IMR-90 (cell line): ENCODE measurements around the gene TLX1. TPM values are rescaled to one million over a fixed set of nuclear protein-coding genes. Genes with fewer than 3 reads are reported as not detected.

Source experiments
- ATAC-seq: fragments of 200-7000 bp; cut with Tn5 transposase; 2 replicates; pipeline ENCODE4 v1.9.1; 2020; ENCODE audit warnings: low read depth, mild to moderate bottlenecking, moderate library complexity
- BruUV-seq: library from RNA; stranded (reverse); fragments of 400-500 nt; replicated peaks from 2 replicates; lab custom pipeline; 2021; lab: Mats Ljungman, UMichigan
- CTCF ChIA-PET: fragments of 300-600 bp; formaldehyde crosslinking; extraction: SDS; loops from one replicate; lab custom pipeline; 2021; ENCODE audit warnings: antibody characterized with exemption; lab: Yijun Ruan, JAX
- POLR2A ChIA-PET: fragments of 300-600 bp; sonication (Branson Sonifier 250); formaldehyde crosslinking; loops from one replicate; lab custom pipeline; 2022; ENCODE audit warnings: antibody characterized with exemption; ENCODE audit not compliant: unreplicated experiment; lab: Charles Lee
- DNase-seq: peaks from one replicate; pipeline ENCODE4 v3.0.0; 2013
- H2AFZ ChIP-seq: replicated peaks from 2 replicates; pipeline ENCODE3; 2013; ENCODE audit warnings: low read length, mild to moderate bottlenecking; ENCODE audit not compliant: poor library complexity
- H2AK5ac ChIP-seq: 2 replicates; pipeline ENCODE4 v1.6.1; 2013; ENCODE audit warnings: low read depth, low read length, inconsistent platforms
- H2AK9ac ChIP-seq: replicated peaks from 2 replicates; pipeline ENCODE3; 2013; ENCODE audit warnings: mild to moderate bottlenecking, low read depth, low read length, moderate library complexity; ENCODE audit not compliant: poor library complexity
- H2BK120ac ChIP-seq: 2 replicates; pipeline ENCODE4 v1.6.1; 2013; ENCODE audit warnings: low read depth, low read length, inconsistent platforms
- H2BK15ac ChIP-seq: 3 replicates; pipeline ENCODE4 v1.6.1; 2013; ENCODE audit warnings: low read depth, low read length, inconsistent platforms
- H2BK20ac ChIP-seq: 2 replicates; pipeline ENCODE4 v1.6.1; 2013; ENCODE audit warnings: low read depth, mild to moderate bottlenecking, inconsistent platforms, low read length, moderate library complexity
- H2BK5ac ChIP-seq: 2 replicates; pipeline ENCODE4 v1.6.1; 2013; ENCODE audit warnings: mild to moderate bottlenecking, low read depth, low read length, inconsistent platforms; ENCODE audit not compliant: poor library complexity, severe bottlenecking
- H3K14ac ChIP-seq: replicated peaks from 2 replicates; pipeline ENCODE4 v1.6.1; 2013; ENCODE audit warnings: low read depth, low read length, inconsistent platforms
- H3K18ac ChIP-seq: 2 replicates; pipeline ENCODE4 v1.6.1; 2013; ENCODE audit warnings: low read depth, low read length, control low read depth
- H3K23ac ChIP-seq: 2 replicates; pipeline ENCODE4 v1.6.1; 2013; ENCODE audit warnings: low read depth, low read length, inconsistent platforms
- H3K27ac ChIP-seq: 2 replicates; pipeline ENCODE4 v1.5.1; 2013; ENCODE audit warnings: mild to moderate bottlenecking, control low read depth, low read length; ENCODE audit not compliant: insufficient read depth
- H3K27me3 ChIP-seq: 2 replicates; pipeline ENCODE4 v1.6.1; 2013; ENCODE audit warnings: low read length; ENCODE audit not compliant: control insufficient read depth, insufficient read depth
- H3K36me3 ChIP-seq: 2 replicates; pipeline ENCODE4 v1.6.1; 2013; ENCODE audit warnings: low read length, mixed read lengths; ENCODE audit not compliant: control insufficient read depth, insufficient read depth
- H3K4ac ChIP-seq: 2 replicates; pipeline ENCODE4 v1.6.1; 2013; ENCODE audit warnings: low read depth, low read length, inconsistent platforms
- H3K4me1 ChIP-seq: 2 replicates; pipeline ENCODE4 v1.6.1; 2013; ENCODE audit warnings: low read length, mixed read lengths; ENCODE audit not compliant: control insufficient read depth, insufficient read depth
- H3K4me2 ChIP-seq: 2 replicates; pipeline ENCODE4 v1.6.1; 2013; ENCODE audit warnings: low read depth, mild to moderate bottlenecking, control low read depth, low read length, moderate library complexity
- H3K4me3 ChIP-seq: 2 replicates; pipeline ENCODE4 v1.5.1; 2013; ENCODE audit warnings: low read depth, mild to moderate bottlenecking, control low read depth, low read length, moderate library complexity; ENCODE audit not compliant: insufficient read depth
- H3K56ac ChIP-seq: 2 replicates; pipeline ENCODE4 v1.6.1; 2013; ENCODE audit warnings: low read length, inconsistent platforms; ENCODE audit not compliant: insufficient read depth; ENCODE audit errors: extremely low read depth
- H3K79me1 ChIP-seq, 2 experiments: 2 replicates each; pipeline ENCODE4 v1.6.1; 2013; ENCODE audit warnings: low read length in 2 of 2, inconsistent platforms in 1 of 2, low read depth in 1 of 2
- H3K9ac ChIP-seq: 2 replicates; pipeline ENCODE4 v1.6.1; 2013; ENCODE audit warnings: low read depth, low read length, control low read depth
- H3K9me1 ChIP-seq: 2 replicates; pipeline ENCODE4 v1.6.1; 2013; ENCODE audit warnings: low read length, inconsistent platforms; ENCODE audit not compliant: insufficient read depth
- H3K9me3 ChIP-seq: 2 replicates; pipeline ENCODE4 v1.6.1; 2013; ENCODE audit warnings: low read length; ENCODE audit not compliant: control insufficient read depth, insufficient read depth
- H4K20me1 ChIP-seq: 2 replicates; pipeline ENCODE4 v1.6.1; 2013; ENCODE audit warnings: low read length, inconsistent platforms; ENCODE audit not compliant: insufficient read depth
- H4K5ac ChIP-seq: 2 replicates; pipeline ENCODE4 v1.6.1; 2013; ENCODE audit warnings: mild to moderate bottlenecking, low read depth, low read length, control low read depth
- H4K8ac ChIP-seq, 2 experiments: 2 replicates each; pipeline ENCODE4 v1.6.1; 2013; ENCODE audit warnings: low read depth in 2 of 2, low read length in 2 of 2, control low read depth in 1 of 2, inconsistent platforms in 1 of 2
- H4K91ac ChIP-seq: 2 replicates; pipeline ENCODE4 v1.6.1; 2013; ENCODE audit warnings: low read depth, low read length, inconsistent platforms; ENCODE audit not compliant: insufficient read depth
- BHLHE40 ChIP-seq: fragments of 150-350 bp; IDR thresholded peaks from 2 replicates; pipeline ENCODE4 v1.6.1; 2016; ENCODE audit warnings: mild to moderate bottlenecking, low read depth, low read length
- CEBPB ChIP-seq: IDR thresholded peaks from 2 replicates; pipeline ENCODE4 v1.6.1; 2012; ENCODE audit warnings: low read depth, low read length, improper control_type of control experiment
- CHD1 ChIP-seq: IDR thresholded peaks from 2 replicates; pipeline ENCODE4 v1.6.1; 2012; ENCODE audit warnings: low read depth, low read length, improper control_type of control experiment
- ELK1 ChIP-seq: fragments of 150-350 bp; IDR thresholded peaks from 2 replicates; pipeline ENCODE4 v1.6.1; 2016; ENCODE audit warnings: low read depth, mild to moderate bottlenecking, low read length, moderate library complexity, borderline replicate concordance
- FOS ChIP-seq: fragments of 150-350 bp; IDR thresholded peaks from 2 replicates; pipeline ENCODE4 v1.6.1; 2016; ENCODE audit warnings: low read depth, low read length
- MAFK ChIP-seq: IDR thresholded peaks from 2 replicates; pipeline ENCODE4 v1.6.1; 2012; ENCODE audit warnings: low read depth, low read length, improper control_type of control experiment
- MAZ ChIP-seq: IDR thresholded peaks from 2 replicates; pipeline ENCODE4 v1.6.1; 2012; ENCODE audit warnings: low read depth, mild to moderate bottlenecking, low read length, improper control_type of control experiment, moderate library complexity, borderline replicate concordance
- MXI1 ChIP-seq: IDR thresholded peaks from 2 replicates; pipeline ENCODE4 v1.6.1; 2012; ENCODE audit warnings: low read depth, mild to moderate bottlenecking, low read length, moderate library complexity, borderline replicate concordance
- NFE2L2 ChIP-seq: fragments of 150-350 bp; IDR thresholded peaks from 2 replicates; pipeline ENCODE4 v1.6.1; 2016; ENCODE audit warnings: low read depth, mild to moderate bottlenecking, low read length
- POLR2A ChIP-seq: IDR thresholded peaks from 2 replicates; pipeline ENCODE4 v1.6.1; 2012; ENCODE audit warnings: mild to moderate bottlenecking, low read depth, low read length
- RCOR1 ChIP-seq: IDR thresholded peaks from 2 replicates; pipeline ENCODE4 v1.6.1; 2012; ENCODE audit warnings: mild to moderate bottlenecking, low read length, improper control_type of control experiment; ENCODE audit not compliant: insufficient replicate concordance
- RFX5 ChIP-seq: IDR thresholded peaks from 2 replicates; pipeline ENCODE4 v1.8.0; 2012; ENCODE audit warnings: low read depth, mild to moderate bottlenecking, low read length, moderate library complexity
- SMC3 ChIP-seq: fragments of 150-350 bp; IDR thresholded peaks from 2 replicates; pipeline ENCODE4 v1.6.1; 2016; ENCODE audit warnings: low read depth, mild to moderate bottlenecking, antibody characterized with exemption, low read length, moderate library complexity
- WGBS, 2 experiments: methylation state at CpG; one replicate each; pipeline versions ENCODE4 v1.1.5 to v1.1.7; 2013; ENCODE audit warnings: missing lambda C conversion rate in 2 of 2; ENCODE audit not compliant: insufficient read length in 1 of 2; ENCODE audit errors: extremely low coverage in 2 of 2; 5-methylcytosine and 5-hydroxymethylcytosine counted together
- dilution Hi-C: fragments of 300-500 bp; cut with HindIII; formaldehyde crosslinking; loops from one replicate; pipeline ENCODE4 v1.14.3; 2018; ENCODE audit warnings: low sequenced_read_pairs; ENCODE audit not compliant: unreplicated experiment
- in situ Hi-C: fragments of 300-500 bp; cut with MboI; formaldehyde crosslinking; loops from 3 replicates; pipeline ENCODE4 v1.14.3; 2019; ENCODE audit warnings: low sequenced_read_pairs, inconsistent platforms, mixed read lengths
- intact Hi-C: fragments of 100-400 bp; cut with micrococcal nuclease; formaldehyde crosslinking; loops from 2 replicates; pipeline ENCODE4 v1.10.0; 2022
- polyA plus RNA-seq, 3 experiments: library from polyadenylated mRNA; depleted of rRNA; stranded (reverse); fragments of >200 nt; gene quantifications; 2 replicates each; pipeline ENCODE4 v1.2.3, GENCODE V29; 2012; ENCODE audit warnings: low replicate concordance in 1 of 3
- total RNA-seq: library from RNA; depleted of rRNA; stranded (reverse); fragments of >200 nt; gene quantifications from 2 replicates; pipeline ENCODE4 v1.2.3, GENCODE V29; 2012
- TF ChIP-seq, protein P1 (sequence below): fragments of 150-350 bp; IDR thresholded peaks from 2 replicates; pipeline ENCODE4 v1.6.1; 2017; ENCODE audit warnings: mild to moderate bottlenecking, antibody characterized with exemption, low read length, low read depth
- TF ChIP-seq, protein P2 (sequence below): conservative IDR thresholded peaks from 2 replicates; pipeline ENCODE4 v1.5.1; 2012; ENCODE audit warnings: mild to moderate bottlenecking, low read depth, low read length, improper control_type of control experiment

TLX1 gene
- total and polyA plus RNA-seq, 2 of the 4 experiments (the other 2 are of a cell fraction), result not detected

- Histone ChIP-seq H4K5ac (no peak overlapping the region), H3K56ac (no peak overlapping the region), H3K23ac (no peak overlapping the region), H3K27me3 (peaks cover 68% of the 10 kb centered on the region), H3K18ac (no peak overlapping the region), H3K27ac (no peak overlapping the region), H4K91ac (no peak overlapping the region), H3K14ac (no peak overlapping the region), H2AK5ac (no peak overlapping the region), H3K4ac (no peak overlapping the region), H3K9me1 (no peaks in the 10 kb centered on the region), H2BK5ac (no peak overlapping the region), H3K79me1 (no peaks in the 10 kb centered on the region), H4K8ac (no peak overlapping the region), H2BK120ac (no peak overlapping the region), H4K20me1 (no peaks in the 10 kb centered on the region), H3K36me3 (no peaks in the 10 kb centered on the region), H3K9me3 (no peaks in the 10 kb centered on the region), H3K9ac (no peak overlapping the region), H2BK20ac (no peak overlapping the region), H3K4me2 (no peak overlapping the region), H2BK15ac (no peak overlapping the region), H3K4me1 (no peaks in the 10 kb centered on the region), H3K4me3 (no peak overlapping the region), H2AK9ac (no peak overlapping the region), H2AFZ (no peak overlapping the region)
- in situ Hi-C loops (no loop called here), dilution Hi-C loops (no loop called here), intact Hi-C loops (no loop called here)
- POLR2A ChIA-PET, result no interaction called here
- BruUV-seq, result no TSS peak
- DNase-seq, result no peak
- ATAC-seq, result no peak
- no peak for TF ChIP-seq RFX5
- TF ChIP-seq NFE2L2, result no peak
- TF ChIP-seq MXI1, result no peak
- TF ChIP-seq, protein P1, sequence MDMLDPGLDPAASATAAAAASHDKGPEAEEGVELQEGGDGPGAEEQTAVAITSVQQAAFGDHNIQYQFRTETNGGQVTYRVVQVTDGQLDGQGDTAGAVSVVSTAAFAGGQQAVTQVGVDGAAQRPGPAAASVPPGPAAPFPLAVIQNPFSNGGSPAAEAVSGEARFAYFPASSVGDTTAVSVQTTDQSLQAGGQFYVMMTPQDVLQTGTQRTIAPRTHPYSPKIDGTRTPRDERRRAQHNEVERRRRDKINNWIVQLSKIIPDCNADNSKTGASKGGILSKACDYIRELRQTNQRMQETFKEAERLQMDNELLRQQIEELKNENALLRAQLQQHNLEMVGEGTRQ, result no peak
- TF ChIP-seq FOS, result no peak
- no peak for TF ChIP-seq MAZ
- no peak for TF ChIP-seq ELK1
- no peak for TF ChIP-seq POLR2A
- no peak for TF ChIP-seq MAFK
- no peak for TF ChIP-seq CEBPB
- TF ChIP-seq BHLHE40, result no peak
- TF ChIP-seq, protein P2, sequence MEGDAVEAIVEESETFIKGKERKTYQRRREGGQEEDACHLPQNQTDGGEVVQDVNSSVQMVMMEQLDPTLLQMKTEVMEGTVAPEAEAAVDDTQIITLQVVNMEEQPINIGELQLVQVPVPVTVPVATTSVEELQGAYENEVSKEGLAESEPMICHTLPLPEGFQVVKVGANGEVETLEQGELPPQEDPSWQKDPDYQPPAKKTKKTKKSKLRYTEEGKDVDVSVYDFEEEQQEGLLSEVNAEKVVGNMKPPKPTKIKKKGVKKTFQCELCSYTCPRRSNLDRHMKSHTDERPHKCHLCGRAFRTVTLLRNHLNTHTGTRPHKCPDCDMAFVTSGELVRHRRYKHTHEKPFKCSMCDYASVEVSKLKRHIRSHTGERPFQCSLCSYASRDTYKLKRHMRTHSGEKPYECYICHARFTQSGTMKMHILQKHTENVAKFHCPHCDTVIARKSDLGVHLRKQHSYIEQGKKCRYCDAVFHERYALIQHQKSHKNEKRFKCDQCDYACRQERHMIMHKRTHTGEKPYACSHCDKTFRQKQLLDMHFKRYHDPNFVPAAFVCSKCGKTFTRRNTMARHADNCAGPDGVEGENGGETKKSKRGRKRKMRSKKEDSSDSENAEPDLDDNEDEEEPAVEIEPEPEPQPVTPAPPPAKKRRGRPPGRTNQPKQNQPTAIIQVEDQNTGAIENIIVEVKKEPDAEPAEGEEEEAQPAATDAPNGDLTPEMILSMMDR, result no peak
- TF ChIP-seq RCOR1, result no peak
- TF ChIP-seq CHD1, result no peak
- TF ChIP-seq SMC3, result no peak
- CTCF ChIA-PET, result interaction anchor here (0.7 to 1.6 kb wide), 2 partner anchors 31 to 71 kb away, joined by 3 to 4 read pairs; no protein-coding TSS in a partner anchor
- WGBS, 2 experiments, result 20% methylated on average over 1 of the region's 6 CpGs; no CpG with 5 or more reads in 1 of the 2 experiments
These were observed 20.1 kb upstream of the TLX1 start for GRCh38 chr10:101110856-101111523.
